H1 (cell line): ENCODE results near the gene PTF1A. TPM values are rescaled to one million over a fixed set of nuclear protein-coding genes. Genes with fewer than 3 reads are reported as not detected.

Experiments used
- CTCF ChIA-PET: fragments of 300-600 bp; sonication (Branson Sonifier 250); formaldehyde crosslinking; loops from one replicate; lab custom pipeline; 2021; ENCODE audit not compliant: partially characterized antibody; lab: Charles Lee
- POLR2A ChIA-PET: fragments of 300-600 bp; sonication (Branson Sonifier 250); formaldehyde crosslinking; loops from one replicate; lab custom pipeline; 2021; ENCODE audit warnings: inconsistent platforms; ENCODE audit not compliant: partially characterized antibody; lab: Charles Lee
- DNase-seq, 2 experiments: peaks; one replicate each; pipeline versions ENCODE4 v3.0.0 to v3.0.0-alpha.2; 2010 to 2022; ENCODE audit warnings: low spot score in 2 of 2, low read depth in 1 of 2, mixed read lengths in 1 of 2
- FAIRE-seq: peaks from 2 replicates; lab custom pipeline; 2011; peaks lifted over from hg19 to GRCh38; lab: Jason Lieb, UNC
- H2AFZ ChIP-seq: 2 replicates; pipeline ENCODE4 v1.8.1; 2012; ENCODE audit warnings: low read length, inconsistent platforms
- H2AK5ac ChIP-seq: 2 replicates; pipeline ENCODE4 v1.6.1; 2013; ENCODE audit warnings: low read depth, low read length
- H2BK120ac ChIP-seq: replicated peaks from 2 replicates; pipeline ENCODE3; 2013; ENCODE audit warnings: low read depth, low read length, inconsistent platforms
- H2BK12ac ChIP-seq: 2 replicates; pipeline ENCODE4 v1.6.1; 2013; ENCODE audit warnings: low read depth, low read length
- H2BK15ac ChIP-seq: 2 replicates; pipeline ENCODE4 v1.6.1; 2013; ENCODE audit warnings: low read length
- H2BK20ac ChIP-seq: 2 replicates; pipeline ENCODE4 v1.6.1; 2013; ENCODE audit warnings: low read length
- H2BK5ac ChIP-seq: 2 replicates; pipeline ENCODE4 v1.6.1; 2013; ENCODE audit warnings: low read depth, low read length
- H3K14ac ChIP-seq: 2 replicates; pipeline ENCODE4 v1.6.1; 2013; ENCODE audit warnings: inconsistent platforms; ENCODE audit not compliant: insufficient read length
- H3K18ac ChIP-seq: 2 replicates; pipeline ENCODE4 v1.6.1; 2013; ENCODE audit warnings: low read length; ENCODE audit errors: extremely low read depth
- H3K23ac ChIP-seq: 2 replicates; pipeline ENCODE4 v1.6.1; 2013; ENCODE audit warnings: inconsistent platforms; ENCODE audit not compliant: insufficient read length
- H3K23me2 ChIP-seq: 2 replicates; pipeline ENCODE4 v1.6.1; 2013; ENCODE audit warnings: low read depth, low read length
- H3K27ac ChIP-seq: 2 replicates; pipeline ENCODE4 v1.6.1; 2011; ENCODE audit warnings: low read depth, low read length, inconsistent platforms
- H3K27me3 ChIP-seq, 4 experiments: replicated peaks in 1 of 4; 1 replicate in 1 of 4; 2 replicates in 3 of 4; pipeline versions ENCODE4 v1.6.1 to v1.8.1; 2011 to 2013; ENCODE audit warnings: low read length in 3 of 4, mild to moderate bottlenecking in 3 of 4, inconsistent platforms in 2 of 4, mixed read lengths in 2 of 4, moderate library complexity in 1 of 4; ENCODE audit not compliant: control insufficient read depth in 3 of 4, insufficient read depth in 3 of 4; ENCODE audit errors: extremely low read depth in 1 of 4
- H3K36me3 ChIP-seq, 4 experiments: 2 replicates each; pipeline versions ENCODE4 v1.6.1 to v1.8.1; 2011 to 2013; ENCODE audit warnings: mild to moderate bottlenecking in 4 of 4, low read length in 3 of 4, moderate library complexity in 2 of 4, control low read depth in 1 of 4, inconsistent platforms in 1 of 4; ENCODE audit not compliant: insufficient read depth in 4 of 4, control insufficient read depth in 2 of 4
- H3K4ac ChIP-seq: replicated peaks from 2 replicates; pipeline ENCODE3; 2013; ENCODE audit warnings: low read length, low read depth, mixed read lengths, inconsistent platforms; ENCODE audit not compliant: insufficient read length
- H3K4me1 ChIP-seq, 4 experiments: replicated peaks in 1 of 4; 1 replicate in 1 of 4; 2 replicates in 3 of 4; pipeline versions ENCODE4 v1.6.1 to v1.8.1; 2011 to 2013; ENCODE audit warnings: low read length in 3 of 4, inconsistent platforms in 2 of 4, mixed read lengths in 1 of 4; ENCODE audit not compliant: insufficient read depth in 4 of 4, control insufficient read depth in 3 of 4
- H3K4me2 ChIP-seq, 2 experiments: 2 replicates each; pipeline versions ENCODE4 v1.6.1 to v1.8.1; 2011 to 2013; ENCODE audit warnings: low read depth in 2 of 2, low read length in 2 of 2, control low read depth in 1 of 2, inconsistent platforms in 1 of 2, mild to moderate bottlenecking in 1 of 2; ENCODE audit not compliant: insufficient read depth in 1 of 2
- H3K4me3 ChIP-seq, 4 experiments: fragments of 200-600, 300-600 bp in 1 of 4; sonication (generic), shearing (Covaris generic), sonication (Bioruptor Twin) in 1 of 4; 2 replicates each; pipeline versions ENCODE4 v1.5.1 to v1.8.1; 2011 to 2016; ENCODE audit warnings: low read length in 4 of 4, low read depth in 3 of 4, control low read depth in 2 of 4, inconsistent platforms in 2 of 4, mild to moderate bottlenecking in 2 of 4, mixed read lengths in 1 of 4, moderate library complexity in 1 of 4; ENCODE audit not compliant: insufficient read depth in 2 of 4; ENCODE audit errors: extremely low read depth in 1 of 4
- H3K56ac ChIP-seq: replicated peaks from 2 replicates; pipeline ENCODE3; 2013; ENCODE audit warnings: low read depth, mild to moderate bottlenecking, mixed read lengths, low read length, inconsistent platforms; ENCODE audit not compliant: insufficient read length
- H3K79me1 ChIP-seq: 2 replicates; pipeline ENCODE4 v1.6.1; 2013; ENCODE audit warnings: low read depth, low read length, control low read depth
- H3K79me2 ChIP-seq, 2 experiments: 2 replicates each; pipeline versions ENCODE4 v1.6.1 to v1.8.1; 2012 to 2013; ENCODE audit warnings: low read length in 2 of 2, mild to moderate bottlenecking in 2 of 2, inconsistent platforms in 1 of 2; ENCODE audit not compliant: insufficient read depth in 2 of 2, control insufficient read depth in 1 of 2
- H3K9ac ChIP-seq, 4 experiments: replicated peaks in 1 of 4; 1 replicate in 1 of 4; 2 replicates in 3 of 4; pipeline versions ENCODE4 v1.6.1 to v1.8.1; 2011 to 2013; ENCODE audit warnings: low read depth in 3 of 4, low read length in 3 of 4, control low read depth in 2 of 4, mild to moderate bottlenecking in 2 of 4, moderate library complexity in 2 of 4, inconsistent platforms in 1 of 4; ENCODE audit errors: extremely low read depth in 1 of 4
- H3K9me3 ChIP-seq, 2 experiments: 2 replicates each; pipeline versions ENCODE4 v1.6.1 to v1.8.1; 2012 to 2013; ENCODE audit warnings: mild to moderate bottlenecking in 2 of 2, moderate library complexity in 2 of 2, control low read depth in 1 of 2, inconsistent platforms in 1 of 2, low read depth in 1 of 2, low read length in 1 of 2, mixed read lengths in 1 of 2; ENCODE audit not compliant: insufficient read depth in 2 of 2
- H4K20me1 ChIP-seq, 2 experiments: replicated peaks in 1 of 2; 2 replicates each; pipeline versions ENCODE3 to v1.8.1; 2011 to 2013; ENCODE audit warnings: inconsistent platforms in 2 of 2, low read length in 2 of 2, mild to moderate bottlenecking in 1 of 2; ENCODE audit not compliant: insufficient read depth in 2 of 2, control insufficient read depth in 1 of 2
- H4K5ac ChIP-seq: 2 replicates; pipeline ENCODE4 v1.6.1; 2013; ENCODE audit warnings: low read length, low read depth, mixed read lengths, inconsistent platforms; ENCODE audit not compliant: insufficient read length
- H4K8ac ChIP-seq: 2 replicates; pipeline ENCODE4 v1.8.0; 2013; ENCODE audit warnings: mild to moderate bottlenecking, moderate library complexity, low read length, inconsistent platforms; ENCODE audit not compliant: insufficient read depth; ENCODE audit errors: extremely low read depth
- H4K91ac ChIP-seq: replicated peaks from 2 replicates; pipeline ENCODE3; 2013; ENCODE audit warnings: low read length, mixed read lengths, inconsistent platforms; ENCODE audit not compliant: insufficient read length
- FOSL1 ChIP-seq: IDR thresholded peaks from 2 replicates; pipeline ENCODE4 v1.6.1; 2011; ENCODE audit warnings: mild to moderate bottlenecking, low read depth, low read length, moderate library complexity; ENCODE audit not compliant: insufficient read depth
- GABPA ChIP-seq: IDR thresholded peaks from 2 replicates; pipeline ENCODE4 v1.6.1; 2011; ENCODE audit warnings: mild to moderate bottlenecking, low read length, moderate library complexity, borderline replicate concordance; ENCODE audit not compliant: insufficient read depth
- JUND ChIP-seq: IDR thresholded peaks from 2 replicates; pipeline ENCODE4 v1.6.1; 2011; ENCODE audit warnings: mild to moderate bottlenecking, improper control_type of control experiment, low read length
- PHF8 ChIP-seq: fragments of 200-600 bp; sonication (generic); conservative IDR thresholded peaks from 2 replicates; pipeline ENCODE4 v1.7.1; 2012; ENCODE audit warnings: low read depth, mild to moderate bottlenecking, inconsistent platforms, low read length, moderate library complexity
- POLR2A ChIP-seq, 2 experiments: IDR thresholded peaks; 1 replicate in 1 of 2; 2 replicates in 1 of 2; pipeline ENCODE4 v1.6.1; 2011; ENCODE audit warnings: low read depth in 2 of 2, low read length in 2 of 2, mild to moderate bottlenecking in 2 of 2; ENCODE audit errors: control extremely low read depth in 1 of 2
- SP2 ChIP-seq: IDR thresholded peaks from 2 replicates; pipeline ENCODE4 v1.6.1; 2012; ENCODE audit warnings: mild to moderate bottlenecking, low read length, inconsistent platforms
- TBP ChIP-seq: IDR thresholded peaks from 2 replicates; pipeline ENCODE4 v1.6.1; 2011; ENCODE audit warnings: low read depth, low read length, improper control_type of control experiment
- ZNF274 ChIP-seq: IDR thresholded peaks from 2 replicates; pipeline ENCODE4 v1.7.0; 2012; ENCODE audit warnings: low read length, borderline replicate concordance; ENCODE audit errors: extremely low read depth
- WGBS, 2 experiments: shearing (Covaris generic) in 1 of 2; methylation state at CpG; one replicate each; pipeline versions ENCODE4 v1.1.6 to v1.1.7; 2013 to 2015; ENCODE audit warnings: low lambda C conversion rate in 2 of 2, mixed read lengths in 2 of 2, inconsistent platforms in 1 of 2, low coverage in 1 of 2, missing lambda C conversion rate in 1 of 2; ENCODE audit not compliant: insufficient replicate concordance in 2 of 2, insufficient coverage in 1 of 2, insufficient read length in 1 of 2; ENCODE audit errors: extremely low coverage in 1 of 2, missing lambda C conversion rate in 1 of 2; 5-methylcytosine and 5-hydroxymethylcytosine counted together
- polyA plus RNA-seq, 7 experiments: library from polyadenylated mRNA; depleted of rRNA in 3 of 7; stranded (reverse) in 5 of 7; unstranded in 2 of 7; fragments of >200 nt in 5 of 7; fragments of 200-250 nt in 2 of 7; gene quantifications; 1 replicate in 5 of 7; 2 replicates in 1 of 7; 4 replicates in 1 of 7; pipeline versions ENCODE4 v1.2.1 to v1.2.3, GENCODE V29; 2011 to 2013; ENCODE audit warnings: missing spikeins in 2 of 7, mixed read lengths in 2 of 7
- total RNA-seq: library from RNA; stranded (reverse); fragmentation: NEBNext Ultra II Directional; extraction: Animal tissue kit (Norgen Biotek cat#: 25700); gene quantifications from 2 replicates; pipeline ENCODE4 v1.2.1, GENCODE V29; 2021

Gene PTF1A
- total and polyA plus RNA-seq, 2 of the 8 experiments (the other 6 are each of a cell fraction or from before 2014, with no cell fraction given), result not detected

DNA sequence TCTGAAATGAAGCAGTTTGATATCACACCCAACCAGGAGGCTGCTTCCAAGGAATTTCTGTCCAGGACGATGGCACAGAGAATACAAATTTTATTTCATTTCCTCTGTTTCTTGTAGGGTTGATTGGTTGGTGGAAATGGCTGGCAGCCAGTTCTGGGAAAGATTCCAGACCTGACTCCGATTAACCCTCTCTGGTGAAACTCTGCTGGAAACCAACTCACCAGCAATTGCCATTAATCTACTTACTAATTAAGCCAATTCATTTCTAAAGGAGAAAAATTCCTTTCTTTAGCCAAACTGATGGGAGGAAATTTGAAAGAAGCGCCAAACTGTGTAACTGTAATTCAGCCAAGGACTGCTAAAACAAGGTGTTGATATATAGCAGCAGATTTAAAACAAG, 10.7 kb downstream of the PTF1A start:
- Histone ChIP-seq H3K9ac (no peak overlapping the region), H3K14ac (no peak overlapping the region), H3K27me3 (peaks cover 68 to 82% (median 78%) of the 10 kb centered on the region in 4 experiments), H3K79me1 (no peaks in the 10 kb centered on the region), H4K91ac (no peak overlapping the region), H3K18ac (no peak overlapping the region), H3K4ac (no peak overlapping the region), H3K9me3 (no peaks in the 10 kb centered on the region), H2AFZ (no peak overlapping the region), H3K4me2 (no peak overlapping the region), H2BK5ac (no peak overlapping the region), H3K79me2 (no peaks in the 10 kb centered on the region), H4K5ac (no peak overlapping the region), H3K23me2 (peaks cover 5% of the 10 kb centered on the region; the same call in 1 of the 2 replicates), H4K20me1 (peaks cover 7 to 17% of the 10 kb centered on the region in 2 experiments), H3K56ac (no peak overlapping the region), H2BK12ac (no peak overlapping the region), H2BK15ac (no peak overlapping the region), H4K8ac (no peak overlapping the region), H2AK5ac (no peak overlapping the region), H3K4me1 (peaks cover 0 to 25% (median 13%) of the 10 kb centered on the region in 4 experiments), H3K23ac (no peak overlapping the region), H2BK20ac (no peak overlapping the region), H3K36me3 (no peaks in the 10 kb centered on the region; a peak in 1 of 8 replicates), H3K4me3 (no peak overlapping the region), H3K27ac (no peak overlapping the region), H2BK120ac (no peak overlapping the region)
- no peak for FAIRE-seq
- POLR2A ChIA-PET, result no interaction called here
- CTCF ChIA-PET, result interaction anchor here (0.6 to 3.9 kb wide), 4 partner anchors 10 to 497 kb away, joined by 3 to 16 read pairs (median 4); no protein-coding TSS in a partner anchor
- 22% methylated on average over 3 of the region's 3 CpGs; no CpG with 5 or more reads in 1 of the 2 experiments for WGBS, 2 experiments
- no peak for TF ChIP-seq PHF8
- no peak for TF ChIP-seq ZNF274
- TF ChIP-seq POLR2A (IDR thresholded peaks at IDR 0.05; ENCODE audit: control extremely low read depth in 1 of 2, low read depth in 2 of 2, low read length in 2 of 2), result no peak
- no peak for TF ChIP-seq TBP
- no peak for TF ChIP-seq GABPA
- no peak for TF ChIP-seq SP2
- no peak for TF ChIP-seq JUND
- TF ChIP-seq FOSL1, result no peak
- DNase-seq, result no peak
